Stimulated activated CD4-positive, alpha-beta T cell treated with anti-CD3 and anti-CD28 coated beads, TNF-alpha, amount 100 ng/mL, for 24 hours (primary cell): ENCODE measurements around the gene RAD51.

Source experiments
- DNase-seq, 3 experiments: peaks; one replicate each; pipeline ENCODE4 v3.0.0-alpha.2; 2020; ENCODE audit warnings: low read depth in 3 of 3

The RAD51 gene

DNA sequence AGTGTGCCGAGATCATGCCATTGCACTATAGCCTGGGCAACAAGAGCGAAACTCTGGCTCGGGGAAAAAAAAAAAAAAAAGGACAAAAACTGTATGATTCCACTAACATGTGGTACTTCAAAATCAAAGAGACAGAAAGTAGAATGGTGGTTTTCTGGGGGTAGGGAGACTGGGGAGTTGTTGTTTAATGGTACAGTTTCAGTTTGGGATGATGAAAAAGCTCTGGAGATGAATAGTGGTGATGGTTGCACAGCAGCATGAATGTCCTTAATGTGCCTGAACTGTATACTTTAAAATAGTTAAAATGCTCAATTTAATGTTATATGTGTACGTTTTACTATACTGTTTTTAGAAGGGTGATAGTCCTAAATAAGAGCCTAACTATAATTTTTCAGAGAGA lies 27.4 kb downstream of the RAD51 start:
- DNase-seq, result no peak

DNA sequence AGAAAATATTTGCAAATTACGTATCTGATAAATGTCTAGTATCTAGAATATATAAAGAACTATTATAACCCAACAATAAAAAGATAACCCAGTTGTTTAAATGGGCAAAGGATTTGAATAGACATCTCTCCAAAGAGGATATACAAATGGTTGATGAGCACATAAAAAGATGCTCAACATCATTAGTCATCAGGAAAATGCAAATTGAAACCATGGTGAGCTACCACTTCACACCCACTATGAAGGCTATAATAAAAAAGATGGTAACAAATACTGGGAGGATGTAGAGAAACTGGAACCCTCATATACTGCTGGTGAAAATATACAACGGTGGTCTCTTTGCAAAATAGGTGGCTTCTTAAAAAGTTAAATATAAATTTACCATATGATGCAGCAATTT lies 28.0 kb downstream of the RAD51 start:
- DNase-seq, result no peak

DNA sequence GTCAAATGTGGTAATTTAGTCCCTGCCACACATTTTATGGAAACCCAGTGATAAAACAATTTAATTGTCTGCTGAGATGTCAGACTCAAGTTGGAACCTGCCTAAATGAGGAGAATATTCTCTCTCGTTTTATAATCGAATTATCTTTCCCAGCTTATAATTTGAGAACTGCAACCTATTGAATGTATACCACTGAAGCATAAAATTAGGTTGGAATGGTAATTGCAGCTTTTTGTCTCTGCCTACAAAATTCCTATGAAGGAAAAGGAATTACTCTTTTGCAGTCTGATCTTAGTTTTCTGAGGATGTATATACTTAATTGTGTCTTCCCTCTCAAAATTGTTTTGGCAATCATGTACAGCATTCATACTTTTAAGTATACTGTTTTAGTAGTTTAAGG lies 28.9 kb downstream of the RAD51 start:
- DNase-seq, result no peak

DNA sequence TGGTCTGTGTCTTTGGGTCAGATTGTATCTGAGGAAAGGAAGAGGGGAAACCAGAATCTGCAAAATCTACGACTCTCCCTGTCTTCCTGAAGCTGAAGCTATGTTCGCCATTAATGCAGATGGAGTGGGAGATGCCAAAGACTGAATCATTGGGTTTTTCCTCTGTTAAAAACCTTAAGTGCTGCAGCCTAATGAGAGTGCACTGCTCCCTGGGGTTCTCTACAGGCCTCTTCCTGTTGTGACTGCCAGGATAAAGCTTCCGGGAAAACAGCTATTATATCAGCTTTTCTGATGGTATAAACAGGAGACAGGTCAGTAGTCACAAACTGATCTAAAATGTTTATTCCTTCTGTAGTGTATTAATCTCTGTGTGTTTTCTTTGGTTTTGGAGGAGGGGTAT lies 36.1 kb downstream of the RAD51 start:
- no peak for DNase-seq

DNA sequence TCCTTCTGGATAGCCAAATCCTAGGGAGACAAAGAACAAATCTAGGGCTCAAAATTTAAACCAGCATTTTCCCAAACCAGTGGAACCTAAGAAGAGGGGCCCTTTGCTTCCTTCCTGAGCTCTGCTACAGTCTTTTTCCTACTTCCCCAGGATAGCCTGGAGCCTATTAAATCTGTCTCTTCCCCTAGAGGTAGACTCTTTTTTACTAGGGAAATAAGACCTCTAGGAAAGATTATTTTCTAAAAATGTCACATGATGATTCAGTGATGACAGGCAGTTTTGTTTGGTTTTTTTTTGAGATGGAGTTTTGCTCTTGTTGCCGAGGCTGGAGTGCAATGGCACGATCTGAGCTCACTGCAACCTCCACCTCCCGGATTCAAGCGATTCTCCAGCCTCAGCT lies 41.6 kb downstream of the RAD51 start:
- DNase-seq, result no peak

DNA sequence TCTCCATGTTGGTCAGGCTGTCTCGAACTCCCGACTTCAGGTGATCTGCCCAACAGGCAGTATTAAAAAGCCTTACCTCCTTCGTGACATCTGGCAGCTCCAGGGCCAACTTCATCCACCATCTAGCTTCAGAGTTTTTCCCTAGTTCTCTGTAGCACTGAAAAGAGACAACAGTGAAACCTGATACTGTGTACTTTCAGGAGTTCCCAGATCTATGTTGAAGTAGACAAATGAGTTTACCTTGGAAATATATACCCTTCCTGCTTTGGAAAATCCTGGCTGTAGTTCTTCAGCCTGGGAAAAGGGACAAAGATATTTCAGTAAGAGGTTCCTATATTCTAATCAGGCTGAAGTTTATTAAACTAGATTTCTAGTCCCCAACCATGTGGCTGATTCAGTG lies 42.1 kb downstream of the RAD51 start:
- DNase-seq, result no peak

DNA sequence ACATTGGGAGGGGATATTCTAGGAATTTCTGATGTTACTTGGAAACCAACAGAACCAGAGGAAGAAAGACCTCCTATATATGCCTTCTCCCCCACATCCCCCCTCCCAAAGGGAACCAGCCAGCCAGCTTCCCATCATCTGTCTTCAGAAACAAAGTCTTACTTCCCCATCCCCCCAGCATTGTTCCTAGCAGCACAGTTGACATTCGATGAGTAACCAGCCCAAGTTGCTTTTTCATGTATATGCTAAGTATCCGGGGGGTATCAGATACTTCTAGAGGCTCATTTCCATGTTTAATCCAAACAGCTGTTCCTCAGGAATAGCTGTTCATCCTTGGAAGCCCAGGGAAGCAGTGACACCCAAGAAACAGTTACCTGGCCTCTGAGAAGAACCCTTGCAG lies 44.1 kb downstream of the RAD51 start:
- no peak for DNase-seq

DNA sequence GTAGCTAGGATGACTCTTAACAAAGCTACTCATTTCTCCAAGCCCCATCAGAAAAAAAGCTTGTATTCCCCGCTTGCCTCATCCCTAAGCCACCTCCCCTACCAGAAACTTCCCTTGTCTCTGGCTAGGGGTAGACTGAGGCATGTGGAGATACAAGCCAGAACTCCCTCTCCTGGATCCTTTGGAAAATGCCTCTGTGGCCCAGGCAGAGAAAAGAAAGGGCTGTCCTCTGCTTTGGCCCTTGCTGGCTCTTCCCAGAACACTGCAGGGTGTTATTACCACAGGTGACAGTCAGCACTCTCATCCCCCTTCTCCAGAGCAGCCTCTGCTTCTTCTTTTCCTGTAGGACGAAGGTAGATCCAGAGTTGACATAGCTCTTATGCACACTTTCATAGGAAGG lies 44.9 kb downstream of the RAD51 start:
- DNase-seq, result no peak

DNA sequence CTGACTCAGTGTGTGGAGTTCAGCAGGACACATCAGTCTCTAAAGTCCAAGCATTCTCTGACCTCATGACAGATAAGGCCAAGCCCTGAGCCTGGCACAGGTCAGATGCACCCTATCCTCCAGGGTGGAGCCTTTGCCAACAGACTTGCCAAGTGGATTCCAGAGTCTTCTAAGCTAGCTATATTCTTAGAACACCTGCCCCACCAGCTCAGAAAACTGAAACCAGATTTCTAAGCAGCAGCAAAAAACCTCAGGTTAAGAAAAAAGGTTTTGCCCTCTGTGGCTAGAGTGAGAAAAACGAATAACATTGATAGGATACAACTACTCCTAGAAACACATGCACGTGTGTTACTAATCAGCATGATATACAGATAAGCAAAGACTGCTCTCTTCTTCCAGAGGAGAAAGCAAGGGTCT lies 48.5 kb downstream of the RAD51 start:
- no peak for DNase-seq

DNA sequence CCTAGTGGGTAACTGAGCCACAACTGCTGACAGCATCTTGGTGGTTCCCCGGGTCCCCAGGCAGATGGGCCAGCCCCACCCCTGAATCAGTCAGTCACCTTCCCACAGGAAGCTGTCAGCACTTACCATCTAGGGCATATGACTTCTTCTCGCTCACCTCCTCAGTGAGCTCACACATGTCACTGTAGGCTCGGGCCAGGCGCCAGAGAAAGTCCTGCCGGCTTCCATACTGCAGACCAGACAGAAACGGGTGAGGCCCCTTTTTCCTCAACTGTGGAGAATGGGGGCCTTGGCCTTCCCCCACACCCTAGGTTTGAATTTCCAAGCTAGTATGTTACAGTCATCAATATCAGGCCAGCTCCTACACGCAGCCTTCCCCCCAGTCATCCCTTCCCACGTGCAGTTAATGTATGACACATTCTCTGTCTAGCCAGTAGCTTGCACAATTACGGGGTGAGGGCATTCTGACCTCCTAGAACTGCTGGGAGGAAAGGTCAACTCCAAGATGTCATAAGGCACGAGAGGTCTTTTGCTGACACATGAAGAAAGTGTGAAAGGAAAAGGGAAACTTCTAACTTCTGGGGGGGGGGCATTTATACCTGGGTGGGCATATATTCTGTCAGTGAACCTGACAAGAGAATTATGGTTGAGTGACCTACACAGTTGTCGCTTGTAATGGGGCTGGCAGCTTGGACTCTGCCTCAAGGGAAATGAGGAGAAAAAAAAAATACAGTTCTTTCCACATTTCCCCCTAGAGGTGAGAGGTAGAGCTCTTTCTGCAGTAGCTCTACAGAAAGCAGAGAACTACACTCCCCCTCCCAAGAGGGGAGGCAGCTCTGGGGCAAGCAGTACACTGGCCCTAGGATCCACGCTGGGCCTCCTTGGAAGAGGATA lies 49.2 kb downstream of the RAD51 start:
- peak in 1 of 3 experiments; percentile 57 for DNase-seq

DNA sequence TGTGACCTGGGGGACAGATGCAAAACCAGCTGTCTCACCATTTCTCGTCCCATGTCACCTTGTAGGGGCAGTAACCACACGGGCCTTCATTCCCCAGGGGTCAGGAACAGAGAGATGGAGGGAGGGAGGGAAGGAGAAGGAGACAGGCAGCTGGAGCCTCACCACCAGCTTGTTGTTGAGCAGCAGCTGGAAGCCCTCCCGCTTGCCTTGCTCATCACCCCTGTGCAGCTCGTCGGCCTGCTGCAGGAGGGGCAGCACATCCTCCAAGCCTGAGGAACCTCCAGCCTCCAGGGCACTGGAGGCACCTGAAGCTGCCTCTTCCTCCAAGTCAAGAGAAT lies 49.8 kb downstream of the RAD51 start:
- DNase-seq, result no peak

DNA sequence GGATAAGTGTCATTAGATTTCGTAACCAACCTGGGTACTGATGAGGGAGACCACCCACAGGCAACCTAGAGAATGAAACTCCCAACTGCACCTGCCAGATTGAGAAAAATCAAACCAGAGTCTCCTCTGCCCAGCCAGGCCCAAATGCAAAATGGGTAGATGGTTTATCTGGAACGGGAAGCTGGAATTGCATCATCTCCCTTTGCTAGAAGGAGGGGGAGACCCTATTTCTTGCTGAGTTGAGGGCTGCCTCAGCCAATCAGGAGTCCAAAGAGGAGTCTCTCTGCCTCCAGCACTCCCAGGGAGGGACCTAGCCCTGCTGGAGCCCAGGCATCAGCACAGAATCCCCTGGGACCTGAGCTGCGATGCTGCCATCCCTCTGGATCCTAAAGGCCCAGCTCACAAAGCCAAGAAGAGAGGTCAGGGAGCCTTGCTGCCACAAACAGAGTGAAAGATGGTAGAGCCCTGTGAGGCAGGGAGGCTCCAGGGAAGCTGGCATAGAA lies 52.0 kb downstream of the RAD51 start:
- no peak for DNase-seq

DNA sequence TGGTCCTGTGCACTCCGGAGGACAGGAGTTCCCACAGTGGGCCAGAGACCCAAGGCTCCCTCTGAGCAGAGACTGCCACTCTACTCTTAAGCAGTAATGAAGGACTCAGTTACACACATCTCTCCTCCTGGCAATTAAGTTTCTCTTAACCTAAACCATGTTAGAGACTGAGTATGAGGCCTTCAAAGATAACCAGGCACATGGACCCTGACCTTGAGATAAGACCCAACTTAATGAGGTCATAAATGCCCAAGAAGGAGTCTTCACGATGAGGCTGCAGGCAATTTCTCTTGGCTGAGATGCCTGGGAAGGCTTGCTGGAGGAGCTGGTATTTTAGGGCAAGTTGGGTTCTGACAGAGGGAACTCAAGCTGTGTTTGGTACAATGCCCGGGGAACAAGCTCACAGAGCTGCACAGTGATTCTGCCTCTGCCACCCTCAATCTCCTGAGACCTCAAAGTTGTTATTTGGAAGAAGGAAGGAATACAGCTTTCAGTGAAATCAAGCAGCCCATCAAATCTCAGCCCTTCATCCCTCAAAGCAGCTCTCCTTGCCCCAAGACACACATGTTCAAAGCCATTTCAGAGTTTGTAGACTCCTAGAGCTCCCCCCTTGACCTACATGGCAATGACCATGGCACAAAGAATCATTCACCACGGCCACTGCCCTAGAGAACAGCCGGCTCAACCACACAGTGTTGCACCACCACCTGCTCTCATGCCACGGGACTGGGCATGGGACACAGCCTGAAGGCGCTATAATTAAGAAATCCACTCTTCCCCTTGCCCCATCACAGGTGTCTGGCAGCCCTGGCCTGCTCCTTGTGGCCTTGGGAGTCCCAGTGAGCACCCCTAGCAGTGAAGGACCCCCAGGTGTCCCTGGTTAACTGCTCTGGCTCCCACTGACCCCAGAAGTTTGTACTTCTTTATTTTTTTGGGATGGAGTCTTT lies 53.0 kb downstream of the RAD51 start:
- no peak for DNase-seq

DNA sequence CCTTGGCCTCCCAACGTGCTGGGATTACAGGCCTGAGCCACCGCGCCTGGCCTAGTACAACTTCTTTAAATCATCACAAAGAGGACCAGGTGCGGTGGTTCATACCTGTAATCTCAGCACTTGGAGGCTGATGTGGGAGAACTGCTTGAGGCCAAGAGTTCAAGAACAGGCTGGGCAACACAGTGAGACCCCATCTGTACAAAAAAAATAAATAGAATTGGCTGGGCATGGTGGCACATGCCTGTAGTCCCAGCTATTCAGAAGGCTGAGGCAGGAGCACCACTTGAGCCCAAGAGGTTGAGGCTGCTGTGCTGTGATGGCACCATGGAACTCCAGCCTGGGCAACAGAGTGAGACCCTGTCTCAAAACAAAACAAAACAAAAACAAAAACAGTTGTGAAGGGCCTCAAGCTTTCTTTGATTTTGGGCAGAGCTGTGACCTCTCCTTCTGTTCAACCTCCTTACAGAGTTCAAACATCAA lies 54.2 kb downstream of the RAD51 start:
- DNase-seq, result no peak

DNA sequence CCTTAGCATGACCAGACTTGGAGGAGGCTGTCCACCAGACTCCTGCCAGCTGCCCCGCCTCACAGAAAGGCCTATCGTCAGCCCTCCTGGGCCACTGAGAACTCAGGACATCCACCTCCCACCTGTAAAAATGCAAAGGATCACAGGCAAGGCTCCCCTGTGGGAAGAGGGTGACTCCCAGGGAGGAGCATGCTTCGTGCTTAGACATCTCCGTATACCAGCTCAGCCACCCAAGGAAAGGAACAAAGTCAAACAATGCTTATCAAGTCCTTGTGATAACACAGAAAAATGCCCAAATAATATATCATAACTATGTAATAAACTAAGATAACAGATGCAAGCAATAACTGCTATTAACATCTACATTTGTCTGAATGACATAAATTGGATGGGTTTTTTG lies 55.9 kb downstream of the RAD51 start:
- DNase-seq, result no peak

DNA sequence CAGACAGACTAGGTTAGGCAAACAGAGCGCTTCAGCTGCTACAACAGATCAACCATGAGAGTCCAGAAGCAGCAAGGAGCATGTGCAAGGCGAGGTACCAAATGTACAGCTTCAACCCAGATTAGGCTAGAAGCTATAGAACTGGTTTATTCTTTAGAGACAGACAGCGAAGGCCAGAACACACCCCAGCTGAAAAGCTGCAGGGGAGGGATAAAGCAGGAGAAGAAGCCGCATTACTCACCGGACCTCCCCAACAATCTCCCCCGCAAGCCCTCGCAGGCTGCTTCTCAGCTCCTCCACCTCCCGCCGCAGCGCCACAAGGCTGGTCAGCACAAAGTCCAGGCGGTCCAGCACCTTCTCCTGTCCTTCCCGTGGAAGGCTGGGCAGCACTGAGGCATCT lies 56.8 kb downstream of the RAD51 start:
- no peak for DNase-seq

DNA sequence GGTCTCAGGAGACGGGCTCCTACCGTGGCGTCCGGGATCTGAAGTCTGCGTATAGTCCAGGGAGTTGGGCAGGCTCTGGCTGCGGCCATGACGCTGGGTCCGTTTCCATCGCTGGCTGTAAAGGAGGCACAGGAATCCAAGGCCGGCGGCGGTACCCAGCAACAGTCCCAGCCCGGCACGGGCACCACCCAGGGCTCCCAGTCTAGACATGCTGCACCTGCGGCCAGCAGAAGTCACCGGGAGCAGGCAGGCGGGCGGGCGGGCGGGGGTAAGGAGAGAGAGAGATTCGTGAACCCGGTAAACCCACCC lies 59.6 kb downstream of the RAD51 start:
- DNase-seq, result no peak

DNA sequence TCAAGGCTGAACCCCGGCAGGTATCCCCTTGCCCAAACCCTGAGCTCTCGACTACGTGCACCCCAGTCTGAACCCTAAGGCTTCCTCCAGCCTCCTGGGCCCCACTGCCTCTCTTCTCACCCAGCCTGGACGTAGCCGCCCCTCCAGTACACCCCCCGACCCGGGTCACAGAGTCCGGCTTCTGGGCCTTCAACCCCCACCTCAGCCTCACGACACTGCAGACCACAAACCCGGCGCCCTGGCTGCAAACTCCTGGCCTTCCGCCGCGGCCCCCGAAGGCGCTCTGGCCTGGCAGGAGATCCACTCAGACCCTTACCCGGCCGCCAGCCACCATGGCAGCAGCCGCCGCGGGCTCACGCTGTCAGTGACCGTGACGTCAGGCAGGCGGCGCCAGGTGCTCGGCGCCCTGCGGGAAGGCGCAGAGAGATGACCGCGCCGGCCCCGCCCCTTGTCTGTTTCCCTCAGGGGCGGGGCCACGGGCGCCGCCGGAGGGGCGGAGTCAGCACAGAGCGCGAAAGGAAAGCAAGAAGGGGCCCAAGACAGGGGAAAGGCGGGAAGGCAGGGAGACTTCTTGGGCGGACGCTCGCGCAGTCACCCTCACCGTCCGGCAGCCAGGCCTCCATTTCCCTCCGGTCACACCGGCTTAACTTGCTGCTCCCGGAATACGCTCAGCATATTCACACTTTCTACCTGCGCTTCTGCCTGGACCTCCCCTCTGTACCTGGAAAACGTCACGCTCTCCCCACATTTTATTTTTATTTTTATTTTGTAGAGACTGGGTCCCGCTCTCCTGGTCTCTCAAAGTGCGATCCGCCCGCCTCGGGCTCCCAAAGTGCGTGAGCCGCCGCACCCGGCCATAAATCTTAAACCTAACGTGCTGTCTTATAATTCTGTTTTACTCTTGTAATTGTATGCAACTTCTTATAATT lies 60.2 kb downstream of the RAD51 start, which contains the start of gene RMDN3:
Gene RMDN3 (minus strand): TSS at position 372 of the 929 bp plus-strand sequence. CDS start 471 bp downstream, outside the sequence.
- peak; percentile 84 to 91 (median 88) for DNase-seq

DNA sequence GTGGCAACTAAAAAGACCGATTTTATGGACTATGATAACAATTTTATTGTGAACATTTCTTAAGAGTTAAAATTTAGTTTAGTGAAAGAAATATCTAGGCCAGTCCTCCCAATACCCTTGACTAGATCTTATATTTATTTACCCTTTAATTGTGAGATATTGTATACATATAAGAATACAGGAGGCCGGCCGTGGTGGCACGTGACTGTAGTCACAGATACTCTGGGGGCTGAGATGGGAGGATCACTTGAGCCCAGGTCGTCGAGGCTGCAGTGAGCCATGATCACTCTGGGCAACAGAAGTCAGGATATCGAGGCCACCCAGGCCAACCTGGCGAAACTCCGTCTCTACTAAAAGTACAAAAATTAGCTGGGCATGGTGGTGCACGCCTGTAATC lies 60.8 kb downstream of the RAD51 start:
- DNase-seq, result no peak

DNA sequence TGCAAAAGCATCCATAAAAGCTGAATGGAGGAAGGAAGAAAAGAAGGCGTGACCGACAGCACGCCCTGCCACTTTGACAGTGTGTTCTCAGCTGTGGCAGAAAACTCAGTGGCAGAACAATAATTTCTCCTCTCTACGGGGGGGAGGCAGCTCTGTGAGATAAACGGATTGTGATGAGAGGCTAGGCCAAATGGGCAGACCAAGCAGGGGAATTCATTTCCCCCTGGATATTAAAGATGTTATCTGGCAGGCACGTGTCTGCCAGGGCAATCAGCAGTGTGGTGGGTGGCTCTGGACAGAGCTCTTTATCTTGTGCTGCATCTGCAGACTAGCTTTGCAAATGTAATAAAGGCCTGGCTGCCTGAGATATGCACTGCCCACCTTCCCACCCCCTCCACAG lies 62.0 kb downstream of the RAD51 start:
- no peak for DNase-seq

DNA sequence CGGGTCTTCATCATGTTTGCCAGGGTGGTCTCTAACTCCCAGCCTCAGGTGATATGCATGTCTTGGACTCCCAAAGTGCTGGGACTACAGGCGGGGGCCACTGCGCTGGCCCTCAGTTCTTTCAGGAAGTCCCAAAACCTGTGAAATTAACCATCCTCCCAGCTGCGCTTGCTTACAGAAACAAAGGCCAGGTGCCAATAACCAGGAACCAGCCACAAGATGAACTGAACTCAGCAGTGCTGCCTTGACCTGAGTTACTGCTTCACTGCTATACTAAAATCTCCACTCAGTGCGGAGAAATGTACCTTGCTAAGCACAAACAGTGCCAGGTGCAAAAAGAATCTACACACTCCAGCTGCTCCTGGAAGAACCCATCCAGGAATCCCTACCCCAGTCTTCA lies 65.0 kb downstream of the RAD51 start:
- no peak for DNase-seq
